ENCODE results near the gene WNT5A.

GRCh38 chr3:55468251-55468650 lies 18.9 kb downstream of the WNT5A start:
- no peak for TF ChIP-seq CEBPB (IDR thresholded peaks at IDR 0.05; ENCODE audit: low read depth, low read length)
- no peak for TF ChIP-seq CTCF (conservative IDR thresholded peaks at IDR 0.05; ENCODE audit: low read depth, low read length)
- no peak for TF ChIP-seq RAD21 (IDR thresholded peaks at IDR 0.05; ENCODE audit: low read length)
- TF ChIP-seq POLR2A (IDR thresholded peaks at IDR 0.05; ENCODE audit: low read depth, low read length), result no peak
- no peak for TF ChIP-seq MXI1 (IDR thresholded peaks at IDR 0.05; ENCODE audit: borderline replicate concordance, low read depth, low read length)

All from IMR-90 (cell line).